Fibroblast of skin of scalp (primary cell): ENCODE data around the gene PGBD5.

Experiments used
- DNase-seq: peaks from one replicate; pipeline ENCODE4 v3.0.0-alpha.2; 2013

PGBD5 gene

DNA sequence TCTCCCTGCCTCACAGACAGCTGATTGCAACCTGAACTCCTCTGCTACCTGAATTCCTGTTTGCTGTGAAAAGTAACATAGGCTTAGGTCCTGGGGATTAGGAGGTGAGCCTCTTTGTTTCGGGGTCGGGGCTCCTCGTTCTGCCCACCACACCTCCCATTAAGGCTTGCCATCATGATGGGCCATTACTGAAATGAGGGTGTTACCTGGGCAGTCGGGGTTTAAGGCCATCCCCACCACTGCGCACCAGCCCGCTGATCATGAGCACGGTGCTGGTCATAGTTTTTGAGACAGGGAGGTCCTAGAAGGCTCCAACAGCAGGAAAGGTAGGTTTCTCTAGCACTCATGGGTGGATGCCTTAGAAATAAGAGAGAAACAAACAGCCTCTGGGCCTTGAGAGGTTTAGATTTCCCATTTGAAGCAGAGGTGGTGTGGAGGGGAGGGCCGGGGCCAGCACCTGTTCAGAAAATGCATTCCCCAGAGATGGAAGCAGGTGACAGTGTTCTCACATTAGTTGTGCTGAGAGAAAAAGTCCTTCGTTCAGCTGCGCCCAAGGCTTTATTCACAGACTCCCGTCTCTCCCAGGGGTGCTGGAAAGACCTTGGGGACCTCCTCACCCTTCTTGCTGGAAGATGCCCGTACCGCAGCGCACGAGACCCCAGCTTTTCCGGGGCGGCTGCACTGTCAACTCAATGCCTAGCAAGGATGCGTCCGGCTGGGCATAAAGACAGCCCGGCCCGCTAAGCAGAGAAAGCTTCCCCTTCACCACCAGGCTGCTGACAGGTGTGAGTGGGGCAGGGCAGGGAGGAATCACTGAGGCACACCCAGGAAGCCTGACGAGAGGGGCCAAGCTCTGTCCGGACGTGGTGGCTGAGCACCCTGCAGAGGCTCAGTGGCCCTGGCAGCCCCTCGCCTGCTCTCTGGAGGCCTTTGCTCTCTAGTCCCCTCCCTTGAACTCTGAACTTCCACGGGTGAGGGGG is 125.5 kb downstream of the PGBD5 start:
- no peak for DNase-seq

DNA sequence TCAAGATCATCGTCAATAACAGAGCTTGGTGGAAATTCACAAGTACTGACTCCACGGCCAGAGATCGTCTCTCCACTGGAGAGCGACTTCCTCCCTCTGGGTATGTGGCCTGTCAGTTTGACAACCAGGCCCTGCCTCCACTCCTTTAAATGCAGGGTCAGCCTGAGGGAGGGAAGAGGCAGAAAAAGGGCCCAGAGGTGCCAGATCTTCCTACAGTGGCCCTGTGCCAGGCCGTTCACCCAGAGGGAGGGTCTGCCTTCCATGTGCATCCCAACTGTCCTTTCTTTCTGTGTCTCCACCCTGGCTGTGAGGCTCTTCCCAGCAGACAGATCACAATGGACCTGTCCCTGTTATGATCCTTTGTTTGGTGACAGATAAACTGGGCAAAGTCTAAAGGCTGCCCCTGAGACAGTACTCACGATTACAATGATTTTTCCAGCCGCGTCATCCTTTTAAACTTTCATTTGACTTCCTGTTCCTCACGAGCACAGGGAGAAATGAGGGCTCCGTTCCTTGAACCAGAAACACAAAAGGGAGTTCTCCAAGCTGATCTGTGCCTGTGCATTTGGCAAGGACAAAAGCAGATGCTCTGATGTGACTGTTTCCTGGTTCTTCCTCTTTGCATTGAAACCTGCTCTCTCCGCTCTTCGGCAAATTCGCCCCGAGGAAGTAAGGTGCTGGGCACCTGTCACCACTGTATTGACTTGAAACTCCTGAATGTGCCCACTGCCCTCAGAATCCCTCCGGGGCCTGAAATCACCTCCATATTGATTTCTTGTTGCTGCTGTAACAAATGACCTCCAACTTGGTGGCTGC is 126.7 kb downstream of the PGBD5 start:
- no peak for DNase-seq

DNA sequence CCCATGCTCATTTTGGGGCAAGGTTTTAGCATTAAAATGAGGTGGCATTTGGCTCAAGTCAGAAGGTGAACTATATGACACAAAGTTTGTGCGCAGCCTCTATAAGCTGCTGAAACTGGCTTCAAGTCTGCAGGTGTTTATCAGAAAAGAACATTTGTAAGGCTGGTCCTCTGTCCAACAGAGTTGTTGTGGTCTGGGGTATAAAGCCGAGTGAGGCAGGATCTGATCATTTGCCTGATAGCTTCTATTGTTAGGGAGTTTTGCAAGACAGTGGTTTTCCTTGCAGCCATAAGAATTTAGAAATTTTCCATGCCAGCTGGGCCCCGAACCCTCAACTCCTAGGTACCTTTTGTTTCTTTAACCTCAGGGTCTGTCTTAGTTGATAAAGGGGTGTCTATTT is 130.8 kb downstream of the PGBD5 start:
- no peak for DNase-seq

DNA sequence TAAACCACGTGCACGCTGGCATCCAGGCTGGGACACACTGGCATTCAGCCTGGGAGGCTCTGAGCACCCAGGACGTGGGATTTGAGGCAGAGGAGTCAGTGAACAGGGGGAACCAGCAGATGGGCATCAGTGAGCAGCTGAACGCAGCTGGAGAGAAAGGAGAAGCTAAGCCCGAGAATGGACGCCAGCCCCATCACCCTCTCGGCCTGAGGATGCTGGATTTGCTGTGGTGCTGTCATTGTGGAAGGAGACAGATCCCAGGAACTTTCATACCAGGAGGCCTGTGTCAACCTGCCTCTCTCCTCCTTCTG is 132.8 kb downstream of the PGBD5 start:
- DNase-seq: no peak

DNA sequence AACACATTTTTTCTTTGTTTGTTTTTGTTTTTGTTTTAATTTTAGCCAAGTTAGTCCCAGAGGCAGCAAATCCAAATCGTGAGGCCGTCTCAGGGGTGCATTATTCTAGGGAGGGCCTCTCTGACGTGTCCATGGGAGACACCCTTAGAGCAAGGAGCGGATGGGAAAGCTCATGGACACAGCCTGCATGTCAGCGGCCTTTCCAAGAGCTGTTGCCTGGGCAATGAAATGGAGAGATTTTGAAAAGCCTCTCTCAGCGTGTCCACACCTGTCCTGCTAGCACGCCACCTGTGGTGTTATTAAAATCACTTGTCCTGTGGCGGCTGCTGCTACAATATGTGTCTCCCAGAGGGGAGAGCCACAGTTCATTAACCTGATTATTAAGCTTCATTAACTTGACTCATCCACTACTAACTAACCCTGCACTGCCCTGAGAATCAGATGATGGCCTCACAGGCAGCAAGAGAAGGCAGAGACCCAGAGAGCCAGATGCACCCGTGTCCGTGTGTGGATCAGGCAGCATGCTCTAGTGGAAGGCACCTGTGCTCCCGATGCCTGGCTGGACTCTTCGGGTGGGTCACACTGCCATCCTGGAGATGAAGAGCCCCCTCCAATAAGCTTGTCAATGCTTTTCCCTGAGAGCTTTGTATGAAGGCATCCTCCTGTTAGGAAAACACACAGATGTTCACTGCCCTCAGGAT is 133.3 kb downstream of the PGBD5 start:
- DNase-seq: no peak

DNA sequence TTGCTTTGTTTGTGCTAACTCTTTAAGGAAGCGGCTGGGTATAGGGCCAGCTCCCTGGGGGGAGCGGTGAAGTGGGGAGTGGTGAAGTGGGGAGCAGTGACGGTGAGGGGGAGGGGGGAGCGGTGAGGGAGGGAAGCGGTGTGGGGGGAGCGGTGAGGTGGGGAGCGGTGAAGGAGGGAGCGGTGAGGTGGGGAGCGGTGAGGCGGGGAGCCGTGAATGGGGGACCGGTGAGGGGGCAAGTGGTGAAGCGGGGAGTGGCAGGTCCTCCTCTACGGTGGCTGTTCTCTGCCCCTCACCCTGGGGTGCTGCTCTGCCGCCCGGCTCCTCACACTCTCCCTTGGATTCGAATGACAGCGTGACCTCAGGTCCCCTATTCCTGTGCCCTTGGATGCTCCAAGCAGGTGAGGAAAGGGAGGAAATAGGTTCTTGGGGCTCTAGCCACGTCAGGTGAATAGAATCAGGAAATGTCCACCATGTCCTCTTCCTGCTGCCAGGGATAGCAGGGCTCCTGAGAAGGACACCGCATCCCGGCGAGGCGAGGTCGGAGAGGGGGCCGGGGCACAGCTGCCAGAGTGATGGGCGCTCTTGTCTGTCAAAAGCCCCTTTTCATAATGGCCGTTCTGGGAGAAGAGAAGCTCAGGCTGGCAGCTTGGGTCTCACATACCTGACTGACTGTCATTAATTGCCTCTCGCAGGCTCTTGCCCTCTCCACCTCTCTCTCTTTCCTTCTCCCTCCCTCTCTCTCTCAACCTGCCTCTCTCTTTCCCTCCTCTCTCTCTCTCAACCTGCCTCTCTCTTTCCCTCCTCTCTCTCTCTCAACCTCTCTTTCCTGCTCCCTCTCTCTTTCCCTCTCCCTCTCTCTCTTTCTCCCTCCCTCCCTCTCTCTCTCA is 134.2 kb downstream of the PGBD5 start:
- DNase-seq: no peak

DNA sequence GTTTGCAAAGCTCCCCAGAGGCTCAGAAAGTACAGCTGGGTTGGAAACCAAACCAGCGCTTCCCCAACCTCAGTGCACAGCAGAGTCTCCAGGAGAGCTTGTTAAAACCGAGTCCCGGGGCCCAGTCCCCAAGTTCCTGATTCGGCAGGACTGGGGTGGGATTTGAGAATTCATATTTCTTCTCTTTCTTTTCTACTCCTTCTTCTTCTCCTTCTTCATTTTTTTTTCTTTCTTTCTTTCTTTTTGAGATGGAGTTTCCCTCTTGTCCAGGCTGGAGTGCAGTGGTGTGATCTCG is 136.8 kb downstream of the PGBD5 start:
- no peak for DNase-seq

DNA sequence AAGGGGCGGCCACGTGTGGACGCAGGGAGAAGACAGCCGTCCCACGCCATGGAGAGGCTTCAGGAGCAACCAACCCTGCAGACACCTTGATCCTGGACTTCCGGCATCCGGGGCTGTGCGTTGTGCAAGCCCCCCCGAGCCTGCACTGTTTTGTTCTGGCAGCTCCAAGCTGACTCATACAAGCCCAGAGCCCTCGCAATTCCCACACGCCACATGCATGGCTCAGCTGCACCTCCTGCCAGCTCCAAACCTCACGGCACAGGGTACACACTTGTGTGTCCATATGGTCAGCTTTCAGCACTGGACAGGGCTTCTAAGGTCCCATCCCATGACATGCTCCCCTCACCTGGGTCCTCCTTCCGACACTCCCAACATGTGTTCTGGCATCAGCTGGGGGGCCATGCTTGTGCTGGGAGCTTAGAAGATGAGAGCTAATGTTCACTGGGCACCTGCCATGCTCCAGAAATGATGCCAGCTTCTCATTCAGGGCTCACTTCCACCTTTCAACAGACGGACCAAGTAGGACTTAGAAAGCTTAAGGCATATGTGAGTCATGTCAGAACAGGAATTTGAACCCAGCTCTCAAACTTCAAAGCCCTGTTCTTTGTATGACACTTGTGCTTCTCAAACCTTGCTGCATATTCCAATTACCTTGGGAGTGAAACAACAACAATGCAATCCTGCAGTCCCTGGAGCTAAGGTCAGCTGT is 137.3 kb downstream of the PGBD5 start:
- DNase-seq: peak; percentile 17

DNA sequence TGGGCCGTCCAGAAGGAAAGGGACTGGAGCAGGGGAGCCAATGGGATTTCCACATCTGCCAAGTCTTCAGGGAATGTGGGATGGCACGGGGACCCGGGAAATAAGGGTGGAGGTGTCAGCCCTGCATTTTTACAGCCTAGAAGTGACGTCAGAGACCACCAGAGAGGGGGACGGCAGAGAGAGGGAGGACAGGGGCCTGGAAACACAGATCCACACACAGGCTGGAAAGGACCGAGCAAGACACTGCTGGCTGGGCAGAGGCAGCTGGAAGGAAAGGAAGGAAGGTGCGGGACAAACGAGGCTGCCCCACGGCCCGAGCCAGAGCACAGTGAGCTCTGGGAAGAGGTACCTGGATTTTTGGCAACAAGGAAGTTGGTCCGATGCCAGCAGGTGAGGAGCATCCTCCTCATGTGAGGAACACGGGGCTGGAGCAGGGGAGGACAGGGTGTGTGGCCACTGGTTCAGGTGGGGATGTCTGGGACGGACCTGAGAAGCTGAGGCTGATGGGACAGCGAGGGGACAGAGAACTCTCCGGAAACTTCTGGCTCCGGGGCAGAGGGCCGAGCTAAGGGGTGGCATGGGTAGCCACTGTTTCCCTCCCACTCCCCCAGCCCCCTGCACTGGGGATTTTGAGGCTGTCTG is 138.3 kb downstream of the PGBD5 start:
- no peak for DNase-seq

DNA sequence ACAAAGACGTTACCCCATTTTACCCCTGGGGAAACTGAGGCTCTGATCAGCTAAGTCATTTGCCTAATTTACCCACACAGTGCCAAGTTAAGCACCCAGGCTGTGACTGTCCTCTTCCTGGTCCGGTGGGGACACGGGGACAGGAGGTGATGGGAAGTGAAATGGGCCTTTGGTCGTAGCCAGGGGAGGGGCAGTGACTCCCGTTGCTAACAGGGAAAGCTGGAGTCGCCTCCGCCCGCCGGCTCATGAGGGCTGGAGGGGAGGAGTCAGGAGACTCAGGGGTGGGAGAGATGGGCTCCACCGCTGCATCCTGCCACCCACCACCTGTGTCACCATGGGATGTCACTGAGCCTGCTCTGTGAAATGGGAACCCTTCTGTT is 139.3 kb downstream of the PGBD5 start:
- DNase-seq: no peak

DNA sequence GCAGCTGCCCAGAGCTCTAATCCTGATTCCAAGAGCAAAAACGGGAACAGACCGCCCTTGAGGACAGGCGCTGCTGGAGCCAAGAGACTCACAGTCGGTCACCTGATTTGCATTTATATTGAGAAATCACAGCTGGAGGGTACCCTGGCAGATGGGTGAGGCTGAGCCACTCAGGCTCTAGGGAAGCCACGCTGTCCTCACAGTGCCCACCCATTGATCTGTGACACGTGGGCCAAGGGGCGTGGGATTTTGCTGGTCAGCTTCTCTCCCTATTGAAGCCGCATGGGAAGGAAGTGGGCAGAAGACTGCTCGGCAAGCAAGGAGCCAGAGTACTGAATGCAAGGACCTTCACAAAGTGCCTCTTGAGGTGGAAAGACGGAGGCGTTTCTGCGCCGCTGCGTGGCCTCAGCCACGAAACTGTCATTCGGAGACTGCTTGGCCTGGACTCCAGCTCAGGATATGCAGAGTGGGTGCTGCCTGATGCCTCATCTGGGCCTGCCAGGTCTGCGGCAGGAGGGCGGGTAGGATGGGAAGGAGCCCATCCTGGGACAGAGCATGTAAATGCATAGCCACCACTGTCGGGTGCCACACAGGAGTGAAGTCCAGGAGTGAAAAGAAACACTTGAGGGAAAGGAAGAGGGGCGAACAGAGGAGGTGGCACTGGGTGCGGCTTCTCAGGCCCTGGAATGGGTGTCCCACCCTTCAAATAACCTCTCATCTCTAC is 139.8 kb downstream of the PGBD5 start:
- DNase-seq: no peak

DNA sequence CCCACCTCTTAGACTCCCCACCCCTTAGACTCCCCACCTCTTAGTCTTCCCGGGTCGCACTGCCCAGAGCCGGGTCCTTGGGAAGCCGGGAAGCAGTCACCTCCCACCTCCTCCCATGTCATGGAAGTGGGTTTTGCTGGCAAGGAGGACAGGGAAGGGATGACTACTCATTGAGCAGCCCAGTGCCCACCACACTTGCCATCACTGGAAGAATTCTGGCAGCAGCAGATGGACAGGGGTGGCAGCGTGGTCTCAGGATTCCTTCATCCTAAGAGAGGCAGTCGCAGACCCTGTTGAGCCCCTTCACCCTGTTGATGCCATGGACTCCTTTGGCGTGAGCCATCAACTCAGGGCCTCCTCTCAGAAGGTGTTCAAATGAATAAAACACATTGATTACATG is 140.8 kb downstream of the PGBD5 start:
- no peak for DNase-seq

DNA sequence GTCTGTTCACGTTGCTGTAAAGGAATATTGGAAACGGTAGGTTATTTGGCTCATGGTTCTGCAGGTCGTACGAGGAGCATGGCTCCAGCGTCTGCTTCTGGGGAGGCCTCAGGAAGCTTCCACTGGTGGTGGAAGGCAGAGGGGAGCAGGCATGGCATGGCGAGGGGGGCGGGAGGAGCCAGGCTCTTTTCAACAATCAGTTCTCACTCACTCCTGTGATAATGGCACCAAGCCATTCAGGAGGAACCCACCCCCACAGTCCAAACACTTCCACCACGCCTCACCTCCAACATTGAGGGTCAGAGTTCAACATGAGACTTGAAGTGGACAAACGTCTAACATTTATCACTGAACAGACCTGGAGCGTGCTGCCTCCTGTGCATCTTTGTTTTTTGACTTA is 141.2 kb downstream of the PGBD5 start:
- no peak for DNase-seq

DNA sequence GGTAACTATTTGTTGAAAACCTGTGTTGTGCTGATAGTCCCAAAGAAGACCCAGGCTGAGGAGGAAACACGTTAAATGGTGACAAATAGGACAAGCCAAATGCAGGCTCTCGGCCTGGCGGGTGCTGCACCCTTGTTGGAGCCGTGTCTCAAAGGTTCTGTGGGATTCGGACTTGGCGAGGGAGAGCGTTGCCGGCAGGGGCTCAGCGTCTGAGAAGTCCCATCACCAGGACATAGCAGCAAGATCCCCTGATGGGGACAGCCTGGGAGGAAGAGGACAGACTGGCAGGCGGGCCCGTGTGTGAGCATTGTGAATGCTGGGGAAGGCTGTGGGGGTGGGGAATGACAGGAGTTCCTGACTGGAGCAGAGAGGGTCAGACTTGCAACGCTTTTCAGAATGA is 142.5 kb downstream of the PGBD5 start:
- DNase-seq: no peak

DNA sequence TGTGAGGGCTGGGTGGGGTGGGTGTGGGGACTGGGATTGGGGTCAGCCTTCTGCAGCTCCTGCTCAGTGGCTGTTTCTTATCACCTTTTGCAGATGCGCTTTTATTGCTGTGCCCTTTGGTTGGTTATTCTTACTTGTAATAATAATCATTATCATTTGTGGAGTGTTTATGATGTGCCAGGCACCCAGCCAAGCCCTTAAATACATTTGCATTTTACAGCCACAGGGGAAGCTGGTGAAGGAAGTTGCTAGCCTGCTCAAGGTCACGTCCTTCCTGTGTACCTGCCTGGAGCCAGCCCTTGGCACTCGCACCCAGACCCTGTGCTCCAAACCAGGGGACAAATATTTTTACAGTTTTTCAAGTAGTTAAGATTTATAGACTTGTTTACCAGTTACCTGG is 144.0 kb downstream of the PGBD5 start:
- DNase-seq: no peak

DNA sequence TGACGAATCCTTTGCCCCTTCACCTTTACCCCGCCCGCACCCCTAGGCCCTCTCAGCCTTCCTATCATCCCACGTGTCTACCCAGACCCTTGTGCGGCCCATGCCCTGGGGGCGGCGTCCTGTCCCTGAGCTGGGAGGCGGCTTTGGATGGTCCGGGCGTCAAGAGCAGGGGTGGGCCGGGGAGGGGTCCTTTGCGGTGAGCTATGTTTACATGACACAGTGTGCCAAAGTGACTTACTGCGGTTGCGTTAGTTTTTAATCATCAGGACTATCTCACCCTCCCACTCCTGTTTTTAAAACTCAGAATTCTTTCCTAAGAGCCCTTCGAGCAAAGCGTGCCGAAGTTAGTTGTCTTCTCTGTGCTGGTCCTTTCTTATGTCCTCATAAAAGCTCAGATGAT is 144.6 kb downstream of the PGBD5 start:
- no peak for DNase-seq

DNA sequence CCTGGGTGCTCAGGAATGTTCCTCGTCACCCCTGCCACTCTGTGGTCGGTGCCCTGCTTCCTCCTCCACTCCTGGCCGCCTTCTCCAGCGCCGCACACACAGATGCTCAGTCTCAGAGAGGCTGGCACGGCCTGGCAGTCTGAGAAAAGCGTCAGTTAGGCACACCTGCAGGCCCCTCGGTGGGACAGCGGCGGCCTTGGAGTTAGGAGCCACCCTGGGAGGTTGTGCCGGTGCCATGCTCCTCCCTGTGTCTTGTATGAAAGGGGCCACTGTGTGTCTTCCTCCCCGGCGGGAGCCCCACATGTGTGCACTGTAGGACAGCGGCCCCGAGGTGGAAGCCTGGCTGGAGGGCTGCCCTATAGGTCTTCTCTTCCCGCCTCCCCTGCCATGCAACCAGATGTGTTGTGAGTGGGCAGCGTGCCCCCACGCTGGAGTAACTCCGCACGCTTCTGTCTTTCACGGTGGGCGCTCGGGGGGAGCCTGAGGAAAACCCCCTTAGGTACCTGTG is 145.2 kb downstream of the PGBD5 start:
- no peak for DNase-seq

DNA sequence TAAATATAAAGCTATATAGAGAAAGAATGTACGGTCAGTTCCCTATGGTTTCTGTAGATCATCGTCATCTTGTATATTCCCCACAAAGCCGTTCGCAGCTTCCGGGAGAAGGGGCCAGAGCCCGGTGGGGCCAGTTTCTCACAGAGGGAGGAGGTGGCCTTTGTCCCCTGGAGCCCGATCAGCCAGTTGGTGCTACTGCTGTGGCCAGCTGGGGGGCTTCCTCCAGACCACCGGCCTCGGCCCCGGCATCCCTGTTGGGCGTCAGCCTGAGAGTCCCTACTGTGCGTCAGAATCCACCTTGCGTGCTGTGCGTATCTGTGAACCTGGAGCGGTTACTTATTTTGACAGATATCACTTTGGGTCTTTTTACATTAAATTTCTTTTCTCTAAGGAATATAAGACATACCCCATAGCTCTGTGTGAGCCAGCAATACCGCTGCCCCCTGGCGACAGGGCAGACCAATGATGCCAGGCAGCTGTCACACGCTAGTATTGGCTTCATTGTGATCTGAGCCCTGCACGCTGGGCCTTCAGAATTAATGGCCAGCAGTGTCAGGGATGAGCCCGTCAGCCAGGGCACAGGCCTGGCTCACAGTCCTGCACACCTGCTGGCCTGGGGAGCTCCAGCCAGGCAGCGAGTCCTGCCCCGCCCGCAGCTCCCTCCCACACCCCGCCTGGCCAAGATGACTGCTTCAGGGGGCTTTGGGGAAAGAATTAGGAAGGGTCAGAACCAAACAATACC is 145.9 kb downstream of the PGBD5 start:
- DNase-seq: no peak

DNA sequence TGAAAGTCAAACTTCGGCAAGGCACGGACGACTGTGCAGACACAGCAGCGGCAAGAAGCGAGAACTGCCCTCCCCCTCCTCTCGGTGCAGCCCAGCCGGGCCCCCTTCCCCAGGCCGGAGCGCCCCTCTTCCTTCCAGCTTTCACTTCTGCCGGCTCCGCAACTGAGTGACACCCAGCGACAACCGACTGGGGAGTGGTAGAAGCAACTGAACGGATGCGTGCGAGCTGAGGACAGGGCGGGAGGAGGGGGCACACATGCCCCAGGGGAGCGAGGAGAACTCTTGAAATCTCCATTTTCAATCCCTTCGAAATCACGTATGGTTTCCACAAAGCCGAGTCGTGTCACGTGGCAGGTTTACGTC is 146.6 kb downstream of the PGBD5 start:
- DNase-seq: no peak
